DND-41 (cell line): ENCODE data around the gene CBLN1.

ENCODE experiments used
- EZH2 ChIP-seq: IDR thresholded peaks from 3 replicates; pipeline ENCODE4 v1.6.1; 2012; ENCODE audit warnings: borderline replicate concordance, low read depth, mild to moderate bottlenecking, moderate library complexity, low read length, inconsistent platforms; ENCODE audit not compliant: severe bottlenecking
- TF ChIP-seq, protein P1 (sequence below): IDR thresholded peaks from 2 replicates; pipeline ENCODE4 v1.5.1; 2012; ENCODE audit warnings: borderline replicate concordance, low read length, moderate library complexity, mild to moderate bottlenecking; ENCODE audit not compliant: poor library complexity, severe bottlenecking; ENCODE audit errors: extremely low read depth

GRCh38 chr16:49260956-49261530 is 20.6 kb downstream of the CBLN1 start:
- TF ChIP-seq, protein P1, sequence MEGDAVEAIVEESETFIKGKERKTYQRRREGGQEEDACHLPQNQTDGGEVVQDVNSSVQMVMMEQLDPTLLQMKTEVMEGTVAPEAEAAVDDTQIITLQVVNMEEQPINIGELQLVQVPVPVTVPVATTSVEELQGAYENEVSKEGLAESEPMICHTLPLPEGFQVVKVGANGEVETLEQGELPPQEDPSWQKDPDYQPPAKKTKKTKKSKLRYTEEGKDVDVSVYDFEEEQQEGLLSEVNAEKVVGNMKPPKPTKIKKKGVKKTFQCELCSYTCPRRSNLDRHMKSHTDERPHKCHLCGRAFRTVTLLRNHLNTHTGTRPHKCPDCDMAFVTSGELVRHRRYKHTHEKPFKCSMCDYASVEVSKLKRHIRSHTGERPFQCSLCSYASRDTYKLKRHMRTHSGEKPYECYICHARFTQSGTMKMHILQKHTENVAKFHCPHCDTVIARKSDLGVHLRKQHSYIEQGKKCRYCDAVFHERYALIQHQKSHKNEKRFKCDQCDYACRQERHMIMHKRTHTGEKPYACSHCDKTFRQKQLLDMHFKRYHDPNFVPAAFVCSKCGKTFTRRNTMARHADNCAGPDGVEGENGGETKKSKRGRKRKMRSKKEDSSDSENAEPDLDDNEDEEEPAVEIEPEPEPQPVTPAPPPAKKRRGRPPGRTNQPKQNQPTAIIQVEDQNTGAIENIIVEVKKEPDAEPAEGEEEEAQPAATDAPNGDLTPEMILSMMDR: no peak
- no peak for TF ChIP-seq EZH2
